Thyroid gland (tissue), 4 donors: ENCODE measurements around the gene ZAP70.

ENCODE experiments used
- POLR2A ChIP-seq, 2 donors: fragments of 450-650 bp; IDR thresholded peaks; one replicate each; pipeline ENCODE4 v1.6.1; 2017; ENCODE audit warnings: antibody characterized with exemption in 2 of 2, mild to moderate bottlenecking in 2 of 2, moderate library complexity in 1 of 2
- TF ChIP-seq, protein P1 (sequence below), 6 experiments: fragments of 200-600 bp in 3 of 6; fragments of 450-650 bp in 3 of 6; sonication (generic) in 3 of 6; IDR thresholded peaks; one replicate each; pipeline ENCODE4 v1.5.1; 2016 to 2019; ENCODE audit warnings: antibody characterized with exemption in 6 of 6, mild to moderate bottlenecking in 2 of 6, inconsistent platforms in 1 of 6, moderate library complexity in 1 of 6

- TF ChIP-seq, protein P1, sequence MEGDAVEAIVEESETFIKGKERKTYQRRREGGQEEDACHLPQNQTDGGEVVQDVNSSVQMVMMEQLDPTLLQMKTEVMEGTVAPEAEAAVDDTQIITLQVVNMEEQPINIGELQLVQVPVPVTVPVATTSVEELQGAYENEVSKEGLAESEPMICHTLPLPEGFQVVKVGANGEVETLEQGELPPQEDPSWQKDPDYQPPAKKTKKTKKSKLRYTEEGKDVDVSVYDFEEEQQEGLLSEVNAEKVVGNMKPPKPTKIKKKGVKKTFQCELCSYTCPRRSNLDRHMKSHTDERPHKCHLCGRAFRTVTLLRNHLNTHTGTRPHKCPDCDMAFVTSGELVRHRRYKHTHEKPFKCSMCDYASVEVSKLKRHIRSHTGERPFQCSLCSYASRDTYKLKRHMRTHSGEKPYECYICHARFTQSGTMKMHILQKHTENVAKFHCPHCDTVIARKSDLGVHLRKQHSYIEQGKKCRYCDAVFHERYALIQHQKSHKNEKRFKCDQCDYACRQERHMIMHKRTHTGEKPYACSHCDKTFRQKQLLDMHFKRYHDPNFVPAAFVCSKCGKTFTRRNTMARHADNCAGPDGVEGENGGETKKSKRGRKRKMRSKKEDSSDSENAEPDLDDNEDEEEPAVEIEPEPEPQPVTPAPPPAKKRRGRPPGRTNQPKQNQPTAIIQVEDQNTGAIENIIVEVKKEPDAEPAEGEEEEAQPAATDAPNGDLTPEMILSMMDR (IDR thresholded peaks at IDR 0.05): no peak
- TF ChIP-seq POLR2A (IDR thresholded peaks at IDR 0.05): no peak
These were observed 39.3 kb downstream of the ZAP70 start for GRCh38 chr2:97752342-97753334.
